Retinal pigment epithelial cell (primary cell): ENCODE data around the gene CLIC5.
A peak's percentile ranks its signal among the peaks of the same experiment; 100 is the strongest.

Experiments used
- DNase-seq: peaks from one replicate; pipeline ENCODE4 v3.0.0-alpha.2; 2010; ENCODE audit warnings: low read depth
- H3K4me3 ChIP-seq: 2 replicates; pipeline ENCODE4 v1.5.1; 2011; ENCODE audit warnings: mild to moderate bottlenecking, low read length, control low read depth, moderate library complexity
- CTCF ChIP-seq: conservative IDR thresholded peaks from 2 replicates; pipeline ENCODE4 v1.5.1; 2011; ENCODE audit warnings: low read depth, low read length, control low read depth, inconsistent platforms

The CLIC5 gene

GRCh38 chr6:46048646-46049297, 33.1 kb upstream of the CLIC5 start:
- no peak for DNase-seq
- no peak for TF ChIP-seq CTCF
- H3K4me3 ChIP-seq, result no peak overlapping the region

GRCh38 chr6:46046558-46047174, 31.0 kb upstream of the CLIC5 start:
- no peak for DNase-seq
- no peak for TF ChIP-seq CTCF
- no peak overlapping the region for H3K4me3 ChIP-seq

- H3K4me3 ChIP-seq, result no peak overlapping the region
- no peak for TF ChIP-seq CTCF
- peak; percentile 40 for DNase-seq
These were observed 29.4 kb upstream of the CLIC5 start for GRCh38 chr6:46044881-46045617.

DNA sequence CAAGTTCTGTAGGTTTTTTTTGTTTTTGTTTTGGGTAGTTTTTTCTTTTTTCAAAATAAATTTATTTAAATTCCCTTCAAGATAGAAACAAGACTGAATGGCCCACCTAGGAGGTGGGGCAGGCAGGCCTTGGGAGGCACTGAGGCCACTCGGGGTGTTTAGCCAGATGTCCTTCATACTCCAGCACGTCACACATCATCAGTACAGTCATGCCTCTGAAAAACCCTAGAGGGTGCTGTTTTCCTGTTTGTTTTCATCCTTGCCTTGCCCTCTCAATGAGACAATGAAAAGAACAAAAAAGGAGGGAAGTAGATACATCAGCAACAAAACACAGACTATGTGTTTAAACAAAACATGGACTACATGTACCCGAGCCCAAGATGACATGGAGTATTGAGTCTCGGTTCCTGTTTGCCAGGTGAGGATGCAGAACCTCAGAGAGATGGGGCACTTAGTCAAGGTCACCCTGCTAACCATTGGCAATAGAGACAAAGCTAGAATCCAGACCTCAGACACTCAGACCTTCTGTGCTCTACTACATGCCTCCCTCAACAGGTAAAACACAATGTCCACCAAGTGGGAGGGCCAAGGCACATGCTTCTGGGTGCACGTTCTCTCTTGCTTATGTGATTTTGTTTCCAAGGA, 26.8 kb upstream of the CLIC5 start:
- no peak overlapping the region for H3K4me3 ChIP-seq
- DNase-seq, result no peak
- peak; percentile 59 for TF ChIP-seq CTCF

DNA sequence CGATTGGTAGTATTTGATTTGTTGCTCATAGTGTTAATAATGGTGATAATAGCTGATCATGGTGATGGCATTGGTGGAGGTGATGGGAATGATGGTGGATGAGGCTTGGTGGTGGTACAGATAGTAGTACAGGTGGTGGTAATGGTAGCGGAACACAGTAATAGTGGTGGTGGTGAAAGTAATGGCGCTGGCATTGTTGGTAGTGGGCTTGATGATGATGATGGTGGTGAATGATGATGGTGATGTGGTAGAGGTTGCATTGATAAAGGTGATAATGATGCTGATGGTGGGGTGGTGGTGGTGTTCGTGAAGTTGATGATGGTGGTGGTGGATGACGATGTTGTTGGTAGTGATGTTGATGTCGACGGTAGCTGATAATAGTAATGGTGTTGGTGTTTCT, 24.6 kb upstream of the CLIC5 start:
- H3K4me3 ChIP-seq, result no peak overlapping the region
- DNase-seq, result no peak
- no peak for TF ChIP-seq CTCF

DNA sequence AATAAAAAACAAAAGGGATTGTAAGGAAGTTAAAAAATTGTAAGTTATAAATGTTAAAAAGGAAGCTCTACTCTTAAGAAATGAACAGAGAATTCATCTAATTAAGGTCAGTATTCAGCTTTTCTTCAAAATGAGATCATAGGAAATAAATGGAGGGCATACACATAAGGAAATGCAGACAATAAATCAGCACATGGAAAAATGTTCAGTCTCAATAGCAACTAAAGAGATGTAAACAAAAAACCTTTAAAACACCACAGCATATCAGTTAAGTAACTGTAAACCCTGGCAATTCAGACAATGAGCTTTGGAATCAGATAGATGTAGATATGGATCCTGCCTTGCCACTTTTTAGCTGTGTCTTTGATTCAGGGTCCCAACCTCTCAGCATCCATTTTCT, 24.0 kb upstream of the CLIC5 start:
- no peak for DNase-seq
- TF ChIP-seq CTCF, result no peak
- H3K4me3 ChIP-seq, result no peak overlapping the region
